ENCODE measurements around the gene PTPN4. TPM values are rescaled to one million over a fixed set of nuclear protein-coding genes. Genes with fewer than 3 reads are reported as not detected.
A peak's percentile ranks its signal among the peaks of the same experiment; 100 is the strongest.

PTPN4 gene, protein sequence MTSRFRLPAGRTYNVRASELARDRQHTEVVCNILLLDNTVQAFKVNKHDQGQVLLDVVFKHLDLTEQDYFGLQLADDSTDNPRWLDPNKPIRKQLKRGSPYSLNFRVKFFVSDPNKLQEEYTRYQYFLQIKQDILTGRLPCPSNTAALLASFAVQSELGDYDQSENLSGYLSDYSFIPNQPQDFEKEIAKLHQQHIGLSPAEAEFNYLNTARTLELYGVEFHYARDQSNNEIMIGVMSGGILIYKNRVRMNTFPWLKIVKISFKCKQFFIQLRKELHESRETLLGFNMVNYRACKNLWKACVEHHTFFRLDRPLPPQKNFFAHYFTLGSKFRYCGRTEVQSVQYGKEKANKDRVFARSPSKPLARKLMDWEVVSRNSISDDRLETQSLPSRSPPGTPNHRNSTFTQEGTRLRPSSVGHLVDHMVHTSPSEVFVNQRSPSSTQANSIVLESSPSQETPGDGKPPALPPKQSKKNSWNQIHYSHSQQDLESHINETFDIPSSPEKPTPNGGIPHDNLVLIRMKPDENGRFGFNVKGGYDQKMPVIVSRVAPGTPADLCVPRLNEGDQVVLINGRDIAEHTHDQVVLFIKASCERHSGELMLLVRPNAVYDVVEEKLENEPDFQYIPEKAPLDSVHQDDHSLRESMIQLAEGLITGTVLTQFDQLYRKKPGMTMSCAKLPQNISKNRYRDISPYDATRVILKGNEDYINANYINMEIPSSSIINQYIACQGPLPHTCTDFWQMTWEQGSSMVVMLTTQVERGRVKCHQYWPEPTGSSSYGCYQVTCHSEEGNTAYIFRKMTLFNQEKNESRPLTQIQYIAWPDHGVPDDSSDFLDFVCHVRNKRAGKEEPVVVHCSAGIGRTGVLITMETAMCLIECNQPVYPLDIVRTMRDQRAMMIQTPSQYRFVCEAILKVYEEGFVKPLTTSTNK
- 18.0 and 22.3 TPM in 2 replicates for total RNA-seq
- polyA plus RNA-seq: 5.3 and 6.0 TPM in 2 replicates
- polyA plus RNA-seq (2012): 5.2 and 6.1 TPM in 2 replicates
- polyA minus RNA-seq (ENCODE audit: low replicate concordance): 5.2 and 5.7 TPM in 2 replicates

DNA sequence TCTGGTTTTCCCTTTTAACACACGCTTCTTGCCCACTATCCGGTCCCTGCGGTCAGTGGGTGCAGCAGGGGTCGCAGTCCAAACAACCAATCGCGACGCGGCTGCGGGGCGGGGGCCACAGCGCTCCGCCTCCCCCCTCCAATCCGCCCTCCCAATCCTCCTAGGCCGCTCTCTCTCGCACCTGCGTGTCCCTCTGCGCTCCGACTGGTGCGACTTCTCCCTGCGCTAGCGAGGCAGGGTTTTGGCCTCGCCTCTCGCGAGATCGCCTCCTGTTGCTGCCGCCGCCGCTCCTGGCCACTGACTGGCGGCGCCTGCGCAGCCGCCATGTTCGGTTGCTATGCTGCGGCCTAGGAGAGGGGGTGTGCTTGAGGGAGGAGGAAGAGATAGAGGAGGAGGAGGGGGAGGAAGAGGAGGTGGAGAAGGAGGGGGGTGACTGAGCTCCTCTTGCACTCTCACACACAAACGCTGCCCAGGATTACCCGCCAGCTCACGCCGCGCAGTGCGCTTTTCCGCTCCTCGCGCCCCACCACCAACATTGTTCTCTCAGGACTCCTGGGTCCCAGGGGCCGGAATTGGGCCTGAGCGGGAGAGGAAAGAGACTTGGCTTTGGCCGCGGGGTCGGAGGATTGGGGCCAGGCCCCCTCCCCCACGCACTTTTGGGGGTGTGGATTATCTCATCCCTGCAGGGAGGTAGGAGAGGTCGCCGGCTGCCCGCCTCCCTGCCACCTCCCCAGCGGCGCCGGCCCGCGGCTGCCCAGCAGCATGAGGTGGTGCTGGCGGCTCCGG, at the start of gene PTPN4:
PTPN4 (plus strand) TSS at position 472 of the 786 bp plus-strand sequence. CDS start 49,932 bp downstream, outside the sequence.
- H3K36me3 ChIP-seq (ENCODE audit: control insufficient read depth, insufficient read depth, low read length): no peaks in the 10 kb centered on the region

DNA sequence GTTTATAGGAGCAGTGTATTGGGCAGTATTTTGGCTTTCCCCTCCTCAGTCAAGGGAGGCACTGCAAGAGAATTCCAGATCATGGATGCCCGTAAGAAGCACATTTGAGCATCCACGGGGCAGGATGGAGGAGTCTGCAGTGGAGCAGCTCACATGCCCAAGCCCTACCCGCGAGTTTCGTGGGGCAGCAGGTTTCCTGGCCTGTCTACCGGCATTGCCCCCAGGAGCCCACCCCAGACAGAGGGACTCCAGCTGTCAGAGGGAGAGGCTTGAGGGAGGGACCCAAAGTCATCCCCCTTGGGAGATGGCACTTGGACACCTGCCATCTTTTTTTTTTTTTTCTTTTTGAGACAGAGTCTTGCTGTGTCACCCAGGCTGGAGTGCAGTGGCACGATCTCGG, 49.4 kb upstream of the PTPN4 start:
- Histone ChIP-seq H3K36me3 (ENCODE audit: control insufficient read depth, insufficient read depth, low read length) (no peaks in the 10 kb centered on the region), H4K20me1 (ENCODE audit: control insufficient read depth, extremely low read depth, insufficient read depth, low read length) (no peaks in the 10 kb centered on the region), H3K4me2 (ENCODE audit: extremely low read depth, insufficient read depth, low read length) (no peak overlapping the region), H3K4me1 (ENCODE audit: control insufficient read depth, extremely low read depth, insufficient read depth, low read length) (no peaks in the 10 kb centered on the region), H3K79me2 (ENCODE audit: control insufficient read depth, insufficient read depth, low read length) (no peaks in the 10 kb centered on the region), H3K27me3 (ENCODE audit: control insufficient read depth, insufficient read depth, low read length) (no peaks in the 10 kb centered on the region), H2AFZ (ENCODE audit: low read length) (no peak overlapping the region), H3K27ac (ENCODE audit: insufficient read depth, low read length) (no peak overlapping the region), H3K9me3 (ENCODE audit: control insufficient read depth, insufficient read depth, low read depth, low read length) (no peaks in the 10 kb centered on the region), H3K9ac (ENCODE audit: insufficient read depth, low read length) (no peak overlapping the region), H3K4me3 (replicated peaks in 1 of 4; ENCODE audit: control extremely low read depth in 1 of 4, insufficient read depth in 1 of 4, low read depth in 3 of 4, low read length in 4 of 4) (no peak overlapping the region)
- DNase-seq (ENCODE audit: low read depth in 2 of 2): no peak
- TF ChIP-seq, protein P1, sequence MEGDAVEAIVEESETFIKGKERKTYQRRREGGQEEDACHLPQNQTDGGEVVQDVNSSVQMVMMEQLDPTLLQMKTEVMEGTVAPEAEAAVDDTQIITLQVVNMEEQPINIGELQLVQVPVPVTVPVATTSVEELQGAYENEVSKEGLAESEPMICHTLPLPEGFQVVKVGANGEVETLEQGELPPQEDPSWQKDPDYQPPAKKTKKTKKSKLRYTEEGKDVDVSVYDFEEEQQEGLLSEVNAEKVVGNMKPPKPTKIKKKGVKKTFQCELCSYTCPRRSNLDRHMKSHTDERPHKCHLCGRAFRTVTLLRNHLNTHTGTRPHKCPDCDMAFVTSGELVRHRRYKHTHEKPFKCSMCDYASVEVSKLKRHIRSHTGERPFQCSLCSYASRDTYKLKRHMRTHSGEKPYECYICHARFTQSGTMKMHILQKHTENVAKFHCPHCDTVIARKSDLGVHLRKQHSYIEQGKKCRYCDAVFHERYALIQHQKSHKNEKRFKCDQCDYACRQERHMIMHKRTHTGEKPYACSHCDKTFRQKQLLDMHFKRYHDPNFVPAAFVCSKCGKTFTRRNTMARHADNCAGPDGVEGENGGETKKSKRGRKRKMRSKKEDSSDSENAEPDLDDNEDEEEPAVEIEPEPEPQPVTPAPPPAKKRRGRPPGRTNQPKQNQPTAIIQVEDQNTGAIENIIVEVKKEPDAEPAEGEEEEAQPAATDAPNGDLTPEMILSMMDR (conservative IDR thresholded peaks at IDR 0.05 in 1 of 2, IDR thresholded peaks at IDR 0.05 in 1 of 2; ENCODE audit: low read depth in 1 of 2, low read length in 2 of 2): no peak
- no peak for TF ChIP-seq EZH2 (IDR thresholded peaks at IDR 0.05; ENCODE audit: low read length, missing control alignments)

More for the DNA sequence above, at the start of gene PTPN4:
- no peaks in the 10 kb centered on the region for H3K79me2 ChIP-seq (ENCODE audit: control insufficient read depth, insufficient read depth, low read length)
- DNase-seq (ENCODE audit: low read depth in 2 of 2): peak; percentile 97 to 99
- H3K4me3 ChIP-seq (replicated peaks in 1 of 4; ENCODE audit: control extremely low read depth in 1 of 4, insufficient read depth in 1 of 4, low read depth in 3 of 4, low read length in 4 of 4): peak within 1 kb of the TSS; percentile 34 to 94 (median 69)
- H3K4me1 ChIP-seq (ENCODE audit: control insufficient read depth, extremely low read depth, insufficient read depth, low read length): peaks cover 2% of the 10 kb centered on the region
- H3K27me3 ChIP-seq (ENCODE audit: control insufficient read depth, insufficient read depth, low read length): no peaks in the 10 kb centered on the region
- peak within 1 kb of the TSS; percentile 57 for H3K9ac ChIP-seq (ENCODE audit: insufficient read depth, low read length)
- peak within 1 kb of the TSS; percentile 27 for H3K27ac ChIP-seq (ENCODE audit: insufficient read depth, low read length)
- TF ChIP-seq EZH2 (IDR thresholded peaks at IDR 0.05; ENCODE audit: low read length, missing control alignments): no peak
- TF ChIP-seq, protein P1 (conservative IDR thresholded peaks at IDR 0.05 in 1 of 2, IDR thresholded peaks at IDR 0.05 in 1 of 2; ENCODE audit: low read depth in 1 of 2, low read length in 2 of 2): no peak
- no peaks in the 10 kb centered on the region for H3K9me3 ChIP-seq (ENCODE audit: control insufficient read depth, insufficient read depth, low read depth, low read length)
- H2AFZ ChIP-seq (ENCODE audit: low read length): peak within 1 kb of the TSS; percentile 87
- H4K20me1 ChIP-seq (ENCODE audit: control insufficient read depth, extremely low read depth, insufficient read depth, low read length): no peaks in the 10 kb centered on the region
- peak within 1 kb of the TSS; percentile 71 for H3K4me2 ChIP-seq (ENCODE audit: extremely low read depth, insufficient read depth, low read length)
